Astrocyte of the hippocampus (primary cell): Measurements from ENCODE around the gene SEL1L.
"Not testable (repeated sequence)": the region's sequence is repeated elsewhere in the genome, so short reads cannot be mapped to it uniquely, and the experiment has no call there.

Experiments used
- DNase-seq: peaks from one replicate; pipeline ENCODE4 v3.0.0; 2011; ENCODE audit warnings: low read depth, low spot score

The SEL1L gene

GRCh38 chr14:81447021-81447764 is 86.5 kb downstream of the SEL1L start:
- no peak for DNase-seq

DNA sequence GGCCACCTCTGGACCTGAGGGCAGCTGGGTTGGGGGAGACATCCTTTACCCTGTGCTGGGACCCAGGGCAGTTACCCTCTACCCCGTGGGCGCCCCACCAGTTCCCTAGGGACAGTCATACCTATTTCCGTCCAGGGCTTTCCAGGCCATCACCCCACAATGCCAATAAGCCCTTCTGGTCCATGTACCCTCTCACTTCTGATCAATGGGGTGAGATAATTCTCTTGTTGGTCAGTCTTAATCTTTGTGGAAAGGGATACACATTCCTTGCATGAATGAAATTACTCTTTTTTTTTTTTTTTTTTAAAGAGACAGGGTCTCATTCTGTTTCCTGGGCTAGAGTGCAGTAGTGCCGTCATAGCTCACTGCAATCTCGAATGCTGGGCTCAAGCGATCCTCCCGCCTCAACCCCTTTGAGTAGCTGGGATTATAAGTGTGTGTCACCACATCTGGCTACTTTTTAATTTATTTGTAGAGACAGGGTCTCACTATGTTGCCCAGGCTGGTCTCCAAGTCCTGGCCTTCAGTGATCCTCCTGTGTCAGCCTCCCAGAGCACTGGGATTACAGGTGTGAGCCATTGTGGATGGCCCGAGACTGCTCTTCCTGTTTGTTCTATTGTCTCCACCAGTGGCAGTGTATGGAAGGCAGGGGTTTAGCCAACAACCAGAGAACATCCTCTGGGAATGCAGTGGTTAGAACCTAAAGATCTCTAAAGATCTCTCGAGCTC is 87.2 kb downstream of the SEL1L start:
- peak; percentile 49 for DNase-seq

DNA sequence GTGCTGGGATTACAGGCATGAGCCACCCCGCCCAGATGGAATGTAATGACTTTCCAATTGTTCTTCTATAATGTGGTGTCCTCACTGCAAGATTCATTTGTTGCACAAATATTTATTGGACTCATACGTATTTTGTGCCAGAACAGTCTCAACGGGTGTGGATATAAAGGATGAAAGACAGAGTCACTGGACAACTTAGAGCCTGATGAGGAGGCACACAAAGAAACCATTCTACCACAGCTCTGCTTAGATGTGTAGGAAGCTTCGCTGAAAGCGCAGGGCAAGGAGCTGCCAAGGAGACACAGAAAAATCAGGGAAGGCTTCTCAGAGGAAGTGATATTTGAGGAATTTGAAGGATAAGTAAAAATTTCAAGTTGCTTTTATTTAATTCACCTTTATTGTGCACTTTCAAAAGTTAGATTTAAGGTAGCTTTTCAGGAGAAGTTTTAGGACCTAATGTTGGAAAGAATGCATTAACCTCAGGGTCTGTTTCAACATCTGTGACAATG is 92.0 kb downstream of the SEL1L start:
- no peak for DNase-seq

- no peak for DNase-seq
Observed at GRCh38 chr14:81440041-81440440, 93.6 kb downstream of the SEL1L start.

DNA sequence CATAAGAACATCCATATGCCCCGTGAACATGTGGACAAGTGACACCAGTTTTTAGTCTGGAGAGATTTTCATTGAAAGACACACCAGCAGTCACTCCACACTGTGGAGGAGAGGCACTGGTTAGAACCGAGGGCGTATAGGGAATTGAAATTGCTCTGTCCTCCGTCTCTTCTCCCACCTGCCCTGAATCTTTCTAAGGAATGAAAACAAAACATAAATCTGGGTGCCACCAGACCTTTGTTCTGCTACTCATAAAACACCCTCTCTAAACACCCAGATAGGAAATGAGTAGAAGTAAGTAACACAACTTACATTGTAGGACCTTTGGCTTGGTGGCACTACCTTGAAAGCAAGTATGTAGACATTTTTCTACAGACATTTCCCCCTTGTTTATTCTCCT is 96.4 kb downstream of the SEL1L start:
- DNase-seq, result no peak

DNA sequence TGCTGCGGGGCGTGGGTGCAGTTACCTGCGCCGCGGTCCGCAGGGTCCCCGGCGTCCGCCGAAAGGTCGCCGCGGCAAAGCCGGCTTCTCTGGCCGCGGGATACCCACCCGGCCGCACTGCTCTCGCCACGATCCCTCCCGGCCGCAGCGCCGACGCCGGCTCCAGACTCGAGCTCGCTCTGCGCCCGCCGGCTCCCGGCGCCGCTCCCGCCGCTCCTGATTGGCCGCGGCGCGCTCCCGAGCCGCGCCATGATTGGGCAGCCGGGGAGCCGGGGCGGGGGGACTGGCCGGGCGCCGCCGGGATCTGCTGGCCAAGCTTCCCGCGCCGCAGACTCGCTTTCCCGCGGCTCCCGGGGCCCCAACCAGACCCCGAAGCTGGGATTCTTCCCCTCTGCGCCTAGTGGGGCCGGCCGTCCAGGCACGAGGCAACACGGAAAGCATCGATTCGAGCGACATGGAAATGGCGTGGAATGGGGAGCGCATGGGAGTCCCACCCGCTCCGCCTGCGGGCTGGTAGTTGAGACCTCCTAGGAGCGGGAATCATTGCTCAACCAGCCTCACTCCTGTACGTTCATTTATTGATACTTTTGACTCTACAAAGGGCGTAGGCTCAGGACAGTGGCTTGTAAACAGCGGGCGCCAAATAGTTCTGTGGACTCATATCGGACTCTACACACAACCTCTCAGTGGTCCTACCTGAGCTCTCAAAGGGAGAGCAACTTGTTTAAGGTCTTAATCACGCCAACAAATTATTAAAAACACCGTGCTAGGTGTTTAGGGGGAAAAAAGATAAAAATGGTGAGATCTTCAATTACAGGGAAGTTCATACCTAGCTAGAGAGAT is 97.1 kb downstream of the SEL1L start:
- peak; percentile 92 for DNase-seq

DNA sequence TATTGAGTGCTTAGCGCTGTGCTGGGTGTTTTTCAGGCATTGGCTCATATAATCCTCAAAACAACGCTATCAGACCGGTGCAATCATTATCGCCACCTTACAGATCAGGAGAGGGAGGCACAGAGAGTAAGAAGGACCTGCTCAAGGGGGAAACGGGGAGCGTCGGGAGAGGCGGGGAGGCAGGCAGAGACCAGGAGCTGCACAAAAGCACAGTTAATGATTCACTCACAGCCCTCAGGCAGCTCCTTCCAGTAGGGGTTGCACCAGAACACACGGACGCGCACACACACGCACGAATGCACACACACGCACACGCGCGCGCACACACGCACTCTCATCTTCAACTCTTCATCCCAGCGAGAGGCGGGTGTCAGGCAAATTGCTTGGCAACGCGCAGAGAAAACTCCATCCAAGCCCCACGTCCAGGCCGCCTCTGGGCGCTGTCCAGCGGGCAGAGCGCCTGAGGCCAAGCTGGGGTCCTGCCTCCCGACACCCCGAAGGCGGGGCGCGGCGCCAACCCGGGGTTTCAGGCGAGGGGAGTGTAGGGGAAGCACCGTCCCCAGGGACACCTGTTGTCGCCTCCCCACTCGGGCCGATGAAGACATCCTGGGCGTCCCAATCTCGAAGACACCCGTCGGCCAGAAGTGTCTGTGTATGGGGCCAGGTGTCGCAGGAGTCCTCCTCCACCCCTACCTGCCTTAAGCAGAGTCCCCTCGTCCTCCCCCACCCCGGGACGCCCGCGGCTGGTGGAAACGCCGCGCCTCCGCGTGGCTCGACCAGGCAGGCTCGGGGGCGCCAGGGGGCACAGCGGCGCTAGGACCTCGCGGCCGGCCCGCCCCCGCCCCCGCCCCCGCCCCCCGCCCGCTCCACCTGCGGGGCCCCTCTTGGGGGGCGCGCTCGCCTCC is 98.0 kb downstream of the SEL1L start:
- peak; percentile 74 for DNase-seq

DNA sequence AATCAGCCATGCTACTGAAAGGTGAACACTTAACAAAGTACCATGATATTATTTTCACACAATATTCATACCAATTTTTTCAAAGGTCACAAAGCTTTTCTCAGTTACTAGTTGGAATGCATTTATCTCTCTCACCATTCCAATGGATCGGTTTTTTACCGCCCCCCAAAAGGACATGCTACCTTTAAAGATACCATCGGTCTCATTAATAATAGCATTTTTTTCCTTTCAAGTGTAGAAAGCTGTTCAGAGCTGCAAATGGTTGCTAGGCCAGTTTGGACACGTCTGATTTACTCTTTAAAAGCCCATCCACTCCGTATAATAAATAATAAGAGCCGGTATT is 98.6 kb downstream of the SEL1L start:
- no peak for DNase-seq

GRCh38 chr14:81434230-81434629 is 99.4 kb downstream of the SEL1L start:
- no peak for DNase-seq

DNA sequence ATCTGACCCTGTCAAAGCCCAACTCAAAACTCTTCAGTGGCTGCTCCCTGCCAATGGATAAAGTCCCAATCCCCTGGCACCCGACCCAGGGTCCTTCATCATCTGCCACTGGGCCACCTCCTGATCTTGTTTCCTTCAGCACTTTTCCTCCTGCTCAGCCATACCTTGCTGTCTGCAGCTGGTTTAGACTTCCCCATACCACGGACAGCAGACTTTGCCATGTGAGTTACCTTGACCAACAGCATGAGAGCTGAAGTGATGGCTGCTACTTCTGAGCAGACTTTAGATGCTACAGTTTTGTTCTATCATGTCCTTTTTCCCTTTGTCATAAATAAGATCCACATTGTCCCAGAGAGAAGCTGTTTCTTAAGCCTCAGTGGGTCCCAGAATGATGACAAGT is 100.3 kb downstream of the SEL1L start:
- DNase-seq, result no peak

GRCh38 chr14:81432219-81432661 is 101.4 kb downstream of the SEL1L start:
- no peak for DNase-seq

DNA sequence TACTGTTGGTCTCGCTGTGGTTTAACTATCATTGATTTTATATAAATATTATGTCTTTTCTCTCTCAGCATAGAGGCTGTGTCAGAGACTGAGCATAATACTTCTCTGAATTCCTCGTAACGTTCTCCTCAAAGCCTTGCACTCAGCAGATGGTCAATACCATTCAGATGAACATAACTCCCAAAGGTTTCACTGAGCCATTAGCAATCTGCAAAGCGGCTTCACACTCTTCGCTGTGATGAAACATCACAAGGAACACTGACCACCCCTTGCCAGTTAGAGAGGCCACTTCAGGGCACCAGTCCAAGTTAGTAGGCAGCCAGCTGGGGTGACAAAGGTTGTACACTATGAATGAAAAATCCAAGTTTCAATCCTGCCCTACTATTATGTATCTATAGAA is 103.4 kb downstream of the SEL1L start:
- no peak for DNase-seq

DNA sequence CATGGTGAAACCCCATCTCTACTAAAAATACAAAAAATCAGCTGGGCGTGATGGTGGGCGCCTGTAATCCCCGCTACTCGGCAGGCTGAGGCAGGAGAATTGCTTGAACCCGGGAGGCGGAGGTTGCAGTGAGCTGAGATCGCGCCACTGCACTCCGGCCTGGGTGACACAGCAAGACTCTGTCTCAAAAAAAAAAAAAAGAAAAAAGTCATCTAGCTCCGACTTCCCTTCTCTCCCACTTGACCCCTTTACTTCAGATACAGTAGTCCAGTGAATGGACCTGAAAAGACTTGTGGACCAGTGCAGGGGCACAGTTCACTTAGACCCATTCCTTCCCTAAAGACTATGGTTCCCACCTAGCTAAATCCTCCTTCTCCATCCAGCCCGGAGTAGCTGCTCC is 103.9 kb downstream of the SEL1L start:
- not testable (repeated sequence) for DNase-seq

DNA sequence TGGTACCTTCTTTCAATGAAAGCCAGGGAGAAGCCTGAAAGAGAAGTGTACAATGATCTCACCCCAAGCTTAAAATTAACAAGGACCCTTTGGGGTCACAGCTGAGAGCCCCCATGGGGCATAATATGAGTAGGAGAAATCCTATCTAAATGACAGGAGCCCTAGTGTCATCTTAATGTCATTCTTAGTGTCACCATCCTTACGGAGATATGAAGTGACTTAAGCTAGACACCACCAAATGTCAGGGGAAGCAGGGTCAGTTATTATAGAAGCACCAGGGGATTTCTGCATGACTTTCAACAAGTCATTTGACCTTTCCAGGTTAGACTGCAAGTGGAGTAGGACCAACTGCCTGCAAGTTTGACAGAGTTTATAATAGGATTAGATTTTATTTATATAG is 104.6 kb downstream of the SEL1L start:
- DNase-seq, result no peak

DNA sequence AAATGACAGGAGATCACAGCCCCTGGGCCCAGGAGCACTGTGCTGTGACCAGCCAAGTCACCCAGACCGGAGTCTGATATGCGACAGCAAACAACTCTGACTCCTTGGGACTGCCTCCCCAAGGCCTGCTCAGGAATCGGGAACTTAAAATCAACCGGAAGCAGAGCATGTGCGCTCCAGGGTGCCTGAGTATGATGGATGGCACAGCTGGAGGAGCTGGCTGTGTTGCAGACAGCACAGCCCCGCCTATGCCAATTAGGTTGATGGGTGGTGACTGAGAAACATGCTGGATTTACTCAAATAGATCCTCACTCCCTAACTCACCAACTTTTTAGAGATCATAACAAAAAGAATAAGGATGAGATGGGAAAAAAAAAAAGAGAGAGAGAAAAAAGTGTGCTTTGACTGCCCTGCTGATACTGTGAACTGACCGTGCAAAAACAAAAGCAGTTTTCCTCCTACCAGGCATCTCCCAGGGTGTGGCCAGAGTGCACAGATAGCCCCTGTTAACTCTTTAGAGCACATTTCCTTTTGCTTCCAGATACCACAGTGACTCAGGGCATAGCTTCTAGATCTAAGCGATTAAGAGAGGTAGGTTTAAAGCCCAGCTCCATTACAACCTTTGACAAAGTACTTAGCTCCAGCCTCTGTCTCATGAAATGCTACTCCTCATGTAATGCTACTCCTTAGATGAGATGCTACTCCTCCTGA is 106.2 kb downstream of the SEL1L start:
- DNase-seq, result no peak

- no peak for DNase-seq
Observed at GRCh38 chr14:81423504-81423903, 110.1 kb downstream of the SEL1L start.
